Neuronal stem cell (in vitro differentiated cells): ENCODE results near the gene PRLR.
"Not testable (repeated sequence)": the region's sequence is repeated elsewhere in the genome, so short reads cannot be mapped to it uniquely, and the experiment has no call there.

Source experiments
- DNase-seq: peaks from one replicate; pipeline ENCODE4 v3.0.0-alpha.2; 2013; ENCODE audit warnings: low spot score
- H2AFZ ChIP-seq: one replicate; pipeline ENCODE4 v1.6.1; 2013; ENCODE audit warnings: mild to moderate bottlenecking, low read length, inconsistent platforms
- H2AK5ac ChIP-seq: 2 replicates; pipeline ENCODE4 v1.6.1; 2013; ENCODE audit warnings: low read depth, mild to moderate bottlenecking, inconsistent platforms, low read length, moderate library complexity, mixed read lengths
- H2BK120ac ChIP-seq: 2 replicates; pipeline ENCODE4 v1.6.1; 2013; ENCODE audit warnings: low read depth, mild to moderate bottlenecking, inconsistent platforms, low read length, moderate library complexity, mixed read lengths
- H2BK12ac ChIP-seq: one replicate; pipeline ENCODE4 v1.6.1; 2013; ENCODE audit warnings: low read length, inconsistent platforms
- H2BK15ac ChIP-seq: 2 replicates; pipeline ENCODE4 v1.6.1; 2013; ENCODE audit warnings: mild to moderate bottlenecking, low read length, inconsistent platforms, mixed read lengths
- H2BK5ac ChIP-seq: one replicate; pipeline ENCODE4 v1.6.1; 2013; ENCODE audit warnings: inconsistent platforms, mild to moderate bottlenecking, low read length, moderate library complexity
- H3K14ac ChIP-seq: one replicate; pipeline ENCODE4 v1.6.1; 2013; ENCODE audit warnings: low read length, inconsistent platforms
- H3K18ac ChIP-seq: 2 replicates; pipeline ENCODE4 v1.6.1; 2013; ENCODE audit warnings: low read length, inconsistent platforms
- H3K23ac ChIP-seq: 2 replicates; pipeline ENCODE4 v1.6.1; 2013; ENCODE audit warnings: low read depth, mild to moderate bottlenecking, mixed read lengths, low read length, inconsistent platforms; ENCODE audit not compliant: poor library complexity
- H3K27ac ChIP-seq: replicated peaks from 3 replicates; pipeline ENCODE4 v1.5.1; 2013; ENCODE audit warnings: low read length, inconsistent platforms
- H3K27me3 ChIP-seq, 3 experiments: 2 replicates each; pipeline ENCODE4 v1.6.1; 2013; ENCODE audit warnings: low read length in 3 of 3, mild to moderate bottlenecking in 2 of 3, inconsistent platforms in 1 of 3, low read depth in 1 of 3, mixed read lengths in 1 of 3, moderate library complexity in 1 of 3; ENCODE audit not compliant: control insufficient read depth in 3 of 3, insufficient read depth in 3 of 3
- H3K36me3 ChIP-seq, 2 donors: replicated peaks in 1 of 2; 2 replicates each; pipeline ENCODE4 v1.6.1; 2013; ENCODE audit warnings: low read length in 2 of 2; ENCODE audit not compliant: control insufficient read depth in 2 of 2, insufficient read depth in 2 of 2
- H3K4ac ChIP-seq: 2 replicates; pipeline ENCODE4 v1.6.1; 2013; ENCODE audit warnings: inconsistent platforms, mild to moderate bottlenecking, low read length, moderate library complexity
- H3K4me1 ChIP-seq, 2 donors: 1 replicate in 1 of 2; 2 replicates in 1 of 2; pipeline ENCODE4 v1.6.1; 2013; ENCODE audit warnings: low read length in 2 of 2, low read depth in 1 of 2; ENCODE audit not compliant: control insufficient read depth in 2 of 2, insufficient read depth in 1 of 2
- H3K4me2 ChIP-seq: one replicate; pipeline ENCODE4 v1.6.1; 2013; ENCODE audit warnings: mild to moderate bottlenecking, low read length, inconsistent platforms; ENCODE audit not compliant: insufficient read depth, poor library complexity, severe bottlenecking
- H3K4me3 ChIP-seq, 2 donors: 2 replicates each; pipeline ENCODE4 v1.5.1; 2013; ENCODE audit warnings: low read length in 2 of 2, mild to moderate bottlenecking in 2 of 2, inconsistent platforms in 1 of 2, moderate library complexity in 1 of 2
- H3K79me1 ChIP-seq: one replicate; pipeline ENCODE4 v1.6.1; 2013; ENCODE audit warnings: low read depth, mild to moderate bottlenecking, inconsistent platforms, low read length, moderate library complexity
- H3K9ac ChIP-seq: one replicate; pipeline ENCODE4 v1.6.1; 2013; ENCODE audit warnings: mild to moderate bottlenecking, low read depth, low read length, inconsistent platforms; ENCODE audit not compliant: poor library complexity
- H3K9me3 ChIP-seq, 2 donors: replicated peaks in 1 of 2; 2 replicates each; pipeline versions ENCODE3 to v1.6.1; 2013; ENCODE audit warnings: low read length in 2 of 2, mild to moderate bottlenecking in 2 of 2, inconsistent platforms in 1 of 2, low read depth in 1 of 2, mixed read lengths in 1 of 2, moderate library complexity in 1 of 2; ENCODE audit not compliant: control insufficient read depth in 2 of 2, insufficient read depth in 1 of 2
- H4K8ac ChIP-seq: one replicate; pipeline ENCODE4 v1.6.1; 2013; ENCODE audit warnings: low read depth, mild to moderate bottlenecking, inconsistent platforms, low read length, moderate library complexity
- H4K91ac ChIP-seq: one replicate; pipeline ENCODE4 v1.6.1; 2013; ENCODE audit warnings: low read length, low read depth, mild to moderate bottlenecking, inconsistent platforms; ENCODE audit not compliant: poor library complexity
- WGBS, 2 donors: extraction: QIAGEN DNeasy Blood & Tissue Kit; methylation state at CpG; one replicate each; pipeline ENCODE4 v1.1.7; 2013; ENCODE audit warnings: missing lambda C conversion rate in 2 of 2, mixed read lengths in 1 of 2; ENCODE audit not compliant: insufficient read length in 2 of 2, insufficient replicate concordance in 1 of 2; ENCODE audit errors: extremely low coverage in 2 of 2; 5-methylcytosine and 5-hydroxymethylcytosine counted together

The PRLR gene

DNA sequence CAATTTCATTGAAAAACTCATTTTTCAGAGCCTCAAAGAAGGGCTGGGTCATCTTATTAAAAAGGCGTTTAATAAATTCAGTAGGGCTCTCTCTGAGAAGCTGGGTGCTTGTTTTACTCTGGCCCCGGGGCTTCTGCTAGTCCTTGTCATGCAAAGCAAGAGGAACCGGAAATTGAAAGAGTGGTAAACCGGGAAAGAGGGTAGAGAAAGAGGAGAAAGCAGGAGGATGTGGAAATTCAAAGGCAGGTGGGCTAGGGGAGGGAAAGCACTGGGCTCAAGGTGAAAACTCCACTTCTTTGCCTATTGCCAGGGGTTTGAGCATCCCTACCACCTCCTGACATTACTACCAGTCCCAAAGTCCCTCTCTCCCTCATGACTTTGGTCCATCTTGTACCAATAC lies 118.0 kb downstream of the PRLR start:
- H2AK5ac ChIP-seq: no peak overlapping the region
- H3K9ac ChIP-seq: no peak overlapping the region
- no peak overlapping the region for H3K4me2 ChIP-seq
- no peaks in the 10 kb centered on the region for H3K4me1 ChIP-seq
- H3K79me1 ChIP-seq: no peaks in the 10 kb centered on the region
- no peak overlapping the region for H3K27ac ChIP-seq
- no peak overlapping the region for H2BK15ac ChIP-seq
- no peak overlapping the region for H4K91ac ChIP-seq
- no peak overlapping the region for H3K14ac ChIP-seq
- no peak overlapping the region for H3K18ac ChIP-seq
- H3K36me3 ChIP-seq: no peaks in the 10 kb centered on the region
- no peak overlapping the region for H3K23ac ChIP-seq
- H2BK5ac ChIP-seq: no peak overlapping the region
- H3K9me3 ChIP-seq: no peaks in the 10 kb centered on the region
- no peak overlapping the region for H2BK120ac ChIP-seq
- H2BK12ac ChIP-seq: no peak overlapping the region
- H3K27me3 ChIP-seq: no peaks in the 10 kb centered on the region
- no peak overlapping the region for H4K8ac ChIP-seq
- no peak for DNase-seq
- H2AFZ ChIP-seq: no peak overlapping the region
- no peak overlapping the region for H3K4ac ChIP-seq
- no CpG with 5 or more reads among the region's 4 CpGs for WGBS, 2 donors
- H3K4me3 ChIP-seq: no peak overlapping the region

DNA sequence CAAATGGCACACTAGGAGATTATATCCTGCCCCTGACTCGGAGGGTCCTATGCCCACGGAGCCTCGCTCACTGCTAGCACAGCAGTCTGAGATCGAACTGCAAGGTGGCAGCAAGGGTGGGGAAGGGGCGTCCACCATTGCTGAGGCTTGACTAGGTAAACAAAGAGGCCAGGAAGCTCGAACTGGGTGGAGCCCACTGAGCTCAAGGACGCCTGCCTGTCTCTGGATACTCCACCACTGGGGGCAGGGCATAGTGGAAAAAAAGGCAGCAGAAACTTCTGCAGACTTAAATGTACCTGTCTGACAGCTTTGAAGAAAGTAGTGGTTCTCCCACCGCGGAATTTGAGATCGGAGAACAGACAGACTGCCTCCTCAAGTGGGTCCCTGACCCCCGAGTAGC lies 125.7 kb downstream of the PRLR start:
- not testable (repeated sequence) for H2BK5ac ChIP-seq, H2BK120ac ChIP-seq, H3K23ac ChIP-seq, H4K91ac ChIP-seq, H3K4me1 ChIP-seq, H3K9ac ChIP-seq, H2BK12ac ChIP-seq, H2BK15ac ChIP-seq, H3K14ac ChIP-seq, H3K27ac ChIP-seq, H3K9me3 ChIP-seq, H3K4me3 ChIP-seq, H2AFZ ChIP-seq, H2AK5ac ChIP-seq, H3K79me1 ChIP-seq, H3K36me3 ChIP-seq, H3K27me3 ChIP-seq, H3K4me2 ChIP-seq, DNase-seq, H3K18ac ChIP-seq, H4K8ac ChIP-seq, H3K4ac ChIP-seq
- WGBS, 2 donors: no CpG with 5 or more reads among the region's 11 CpGs

- Histone ChIP-seq H2BK5ac (no peak overlapping the region), H2BK120ac (no peak overlapping the region), H3K27ac (no peak overlapping the region), H3K4me2 (no peak overlapping the region), H3K4me1 (no peaks in the 10 kb centered on the region), H2AFZ (no peak overlapping the region), H2BK12ac (no peak overlapping the region), H3K9me3 (no peaks in the 10 kb centered on the region), H3K18ac (no peak overlapping the region), H3K4me3 (no peak overlapping the region), H3K23ac (no peak overlapping the region), H3K79me1 (no peaks in the 10 kb centered on the region), H3K36me3 (no peaks in the 10 kb centered on the region), H3K9ac (no peak overlapping the region), H4K91ac (no peak overlapping the region), H2BK15ac (no peak overlapping the region), H2AK5ac (no peak overlapping the region), H3K14ac (no peak overlapping the region), H3K4ac (no peak overlapping the region), H3K27me3 (no peaks in the 10 kb centered on the region), H4K8ac (no peak overlapping the region)
- WGBS, 2 donors: no CpG with 5 or more reads among the region's 5 CpGs
- DNase-seq: no peak
Measured at GRCh38 chr5:35103637-35104299, 126.5 kb downstream of the PRLR start.

GRCh38 chr5:35101720-35102119 lies 128.6 kb downstream of the PRLR start:
- not testable (repeated sequence) for H3K27ac ChIP-seq, H2BK120ac ChIP-seq, H2AK5ac ChIP-seq, H4K91ac ChIP-seq, H3K4ac ChIP-seq, H4K8ac ChIP-seq, DNase-seq, H2AFZ ChIP-seq, H3K9ac ChIP-seq, H3K36me3 ChIP-seq, H3K27me3 ChIP-seq, H2BK12ac ChIP-seq, H2BK15ac ChIP-seq, H3K9me3 ChIP-seq, H3K4me3 ChIP-seq, H3K18ac ChIP-seq, H2BK5ac ChIP-seq, H3K23ac ChIP-seq, H3K4me1 ChIP-seq, H3K14ac ChIP-seq, H3K4me2 ChIP-seq, H3K79me1 ChIP-seq
- no CpG with 5 or more reads among the region's 9 CpGs for WGBS, 2 donors
